ENCODE measurements around the gene EHHADH.
"Not testable (repeated sequence)": the region's sequence is repeated elsewhere in the genome, so short reads cannot be mapped to it uniquely, and the experiment has no call there.

EHHADH gene

DNA sequence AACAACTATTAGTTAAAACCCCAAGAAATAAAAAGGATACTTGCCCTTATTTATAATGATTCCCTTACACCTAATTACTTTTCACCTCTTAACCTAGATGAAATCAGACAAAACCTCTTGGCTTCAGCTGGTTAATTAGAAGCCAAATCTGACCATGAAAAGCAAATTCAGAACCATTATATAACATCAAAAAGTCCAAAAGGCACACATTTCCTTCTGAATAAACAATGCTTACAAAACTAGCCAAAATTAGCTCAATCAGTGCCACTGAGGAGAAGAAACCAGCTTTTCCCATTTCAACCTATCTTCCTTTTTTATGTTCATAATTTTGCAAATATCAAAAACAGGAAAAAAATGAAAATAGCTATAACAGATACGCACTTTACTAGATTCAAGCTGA, 3.2 kb downstream of the EHHADH start:
- no peak for DNase-seq

DNA sequence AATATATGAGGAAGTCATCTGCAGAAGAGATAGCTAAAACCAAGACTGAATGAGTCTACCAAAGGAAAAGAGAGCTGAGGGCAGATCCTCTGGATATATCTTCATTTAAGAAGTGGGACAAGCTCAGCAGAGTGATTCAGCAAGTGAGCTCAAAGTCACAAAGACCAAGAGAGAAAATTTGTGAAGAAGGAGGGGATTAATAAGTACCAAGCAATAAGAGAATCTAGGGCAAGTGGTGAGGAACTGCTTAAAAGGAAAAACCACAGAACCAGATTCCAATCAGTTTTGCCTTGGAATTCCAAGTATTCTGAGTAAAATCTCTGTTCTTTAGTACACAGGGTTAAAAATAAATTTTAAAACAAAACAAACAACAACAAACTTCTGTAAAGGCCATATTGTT, 3.6 kb downstream of the EHHADH start:
- no peak for DNase-seq

DNA sequence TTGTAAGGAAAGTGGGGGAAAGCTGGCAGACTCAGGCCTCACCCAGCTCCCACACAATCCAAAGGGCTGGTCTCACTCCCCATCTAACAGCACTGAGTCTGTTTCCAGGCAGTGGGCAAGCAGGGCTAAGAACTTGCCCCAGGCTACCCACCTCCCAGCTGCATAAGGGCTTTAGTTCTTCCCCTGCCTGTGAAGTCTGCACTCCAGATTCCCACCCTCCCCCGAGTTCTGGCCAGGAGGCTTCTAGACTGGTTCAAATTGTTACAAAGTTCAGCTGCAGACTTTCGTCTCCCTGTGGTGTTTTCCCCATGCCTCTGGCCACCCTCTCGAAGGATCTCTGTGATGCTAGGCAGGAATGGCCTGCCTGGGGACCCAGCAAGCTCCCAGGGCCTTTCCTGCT, 11.2 kb downstream of the EHHADH start:
- no peak for DNase-seq

DNA sequence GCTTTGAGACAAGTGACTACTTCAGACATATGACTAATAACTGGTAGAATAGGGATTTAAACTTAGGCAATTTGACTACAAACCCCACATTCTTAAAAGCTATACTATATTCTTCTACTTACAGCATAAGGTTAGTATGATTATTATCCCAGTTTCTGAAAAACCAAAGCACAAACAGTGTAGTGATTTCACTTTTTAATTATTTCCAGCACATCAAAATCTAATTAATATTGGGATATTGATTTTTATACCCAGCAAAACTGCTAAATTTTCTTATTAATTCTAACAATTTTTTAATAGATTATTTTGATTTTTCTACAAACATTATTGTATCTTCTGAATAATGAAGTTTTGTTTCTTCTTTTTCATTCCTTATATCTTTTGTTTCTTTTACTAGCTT, 16.9 kb downstream of the EHHADH start:
- no peak for DNase-seq

DNA sequence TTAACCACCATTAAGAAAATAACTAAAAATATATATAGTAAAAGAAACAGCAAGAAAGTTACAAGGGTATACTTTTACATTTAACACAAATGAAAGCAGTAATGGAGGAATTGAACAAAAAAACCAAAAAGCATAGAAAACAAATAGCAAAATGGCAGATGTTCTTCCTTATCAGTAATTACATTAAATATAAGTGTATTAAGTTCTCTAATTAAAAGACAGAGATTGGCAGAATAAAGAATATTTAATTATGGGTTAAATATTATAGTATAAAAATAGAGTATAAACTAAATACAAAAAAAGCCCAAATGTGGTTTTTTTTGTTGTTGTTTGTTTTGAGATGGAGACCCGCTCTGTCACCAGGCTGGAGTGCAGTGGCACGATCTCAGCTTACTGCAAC, 20.5 kb downstream of the EHHADH start:
- no peak for DNase-seq

GRCh38 chr3:185226526-185226925, 27.3 kb downstream of the EHHADH start:
- not testable (repeated sequence) for DNase-seq

- no peak for DNase-seq
Measured at GRCh38 chr3:185225523-185225922, 28.3 kb downstream of the EHHADH start.

DNA sequence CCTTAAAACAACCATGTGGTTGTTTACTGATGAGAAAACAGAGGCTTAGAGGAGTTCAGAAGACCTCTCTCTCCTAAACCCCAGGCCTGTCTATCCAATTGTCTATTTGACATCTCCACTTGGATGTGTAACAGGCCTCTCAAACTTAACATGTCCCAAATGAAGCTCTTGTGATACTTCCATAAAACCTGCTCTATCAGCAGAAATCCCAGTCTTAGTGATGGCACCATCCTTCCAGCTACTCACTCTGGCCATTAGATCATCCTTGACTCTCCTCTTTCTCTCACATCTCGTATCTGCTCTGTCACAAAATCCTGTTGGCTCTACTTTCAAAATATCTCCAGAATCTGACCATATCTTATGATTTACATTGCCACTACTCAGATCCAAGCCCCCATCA, 28.8 kb downstream of the EHHADH start:
- DNase-seq, result no peak

- DNase-seq, result no peak
Measured at GRCh38 chr3:185221203-185221602, 32.6 kb downstream of the EHHADH start.

- DNase-seq, result no peak
Measured at GRCh38 chr3:185216607-185216958, 37.3 kb downstream of the EHHADH start.

DNA sequence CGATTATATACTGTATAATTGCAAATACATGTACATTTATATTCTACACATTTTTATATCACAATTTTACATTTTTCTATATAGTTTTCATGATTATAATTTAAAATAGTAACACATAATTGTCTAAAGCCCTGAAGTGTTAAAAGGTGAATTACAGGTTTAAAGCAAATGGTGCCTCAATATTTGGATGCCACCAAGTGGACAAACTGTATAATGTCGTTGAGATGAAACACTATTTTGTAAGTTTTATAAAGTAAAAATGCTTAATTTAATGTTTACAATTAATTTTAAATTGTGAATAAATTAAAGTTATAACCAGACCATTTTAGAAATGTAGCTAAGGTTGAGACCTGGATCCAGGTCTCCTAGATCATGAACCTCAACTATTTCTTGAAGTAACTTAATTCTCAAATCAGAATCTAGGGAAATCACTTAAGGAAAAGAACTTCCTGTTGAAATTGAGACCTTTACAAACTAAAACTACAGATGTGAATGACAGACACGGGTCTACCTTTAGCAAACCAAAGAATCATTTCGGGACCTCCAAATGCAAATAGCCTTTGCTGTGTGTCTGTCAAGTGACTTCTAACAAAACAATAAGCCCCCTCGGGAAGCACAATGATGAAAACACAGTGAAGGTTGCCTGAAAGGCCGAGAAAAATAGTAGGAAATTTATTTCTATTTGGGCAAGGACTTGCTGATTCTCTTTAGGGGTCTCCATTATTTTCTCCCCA, 37.8 kb downstream of the EHHADH start:
- DNase-seq, result peak in 1 of 2 donors; percentile 23

DNA sequence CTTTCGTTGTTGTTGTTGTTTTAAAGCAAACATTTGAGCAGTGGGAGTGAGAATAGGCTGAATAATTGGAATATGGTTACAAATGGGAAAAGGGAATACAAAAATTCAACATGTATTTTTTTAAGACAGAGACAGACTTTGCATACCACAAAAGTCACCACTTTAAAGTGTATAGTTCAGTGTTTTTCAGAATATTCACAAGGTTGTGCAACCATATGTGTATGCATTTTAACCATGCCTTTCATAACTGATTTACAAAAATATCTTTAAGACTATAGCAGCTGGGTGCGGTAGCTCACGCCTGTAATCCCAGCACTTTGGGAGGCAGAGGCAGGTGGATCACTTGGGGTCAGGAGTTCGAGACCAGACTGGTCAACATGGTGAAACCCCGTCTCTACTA, 41.3 kb downstream of the EHHADH start:
- DNase-seq, result no peak

GRCh38 chr3:185212086-185212485, 41.8 kb downstream of the EHHADH start:
- no peak for DNase-seq

DNA sequence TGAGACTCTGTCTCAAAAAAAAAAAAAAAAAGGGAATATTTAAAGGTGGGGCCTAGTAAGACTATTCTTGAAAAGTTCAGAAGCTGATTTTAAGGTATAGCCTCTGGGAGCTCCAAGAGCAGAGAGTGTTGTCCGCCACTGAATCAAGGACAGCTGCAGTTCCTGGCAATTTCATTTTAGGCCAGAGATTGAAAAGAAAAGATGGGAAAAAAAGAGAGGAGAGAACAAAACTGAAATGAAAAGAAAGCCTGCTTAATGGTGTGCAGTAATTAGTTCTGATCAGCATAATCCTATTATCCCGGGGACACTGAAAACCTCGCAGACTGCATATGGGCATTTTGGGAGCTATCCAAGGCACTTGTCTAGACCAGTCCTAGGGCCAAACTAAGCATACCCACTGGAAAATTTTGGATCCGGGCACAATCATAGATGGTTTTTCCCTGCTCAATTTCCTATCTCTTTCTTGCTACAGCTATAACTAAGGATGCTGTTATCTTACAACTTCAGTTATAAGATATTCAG, 43.2 kb downstream of the EHHADH start:
- no peak for DNase-seq

DNA sequence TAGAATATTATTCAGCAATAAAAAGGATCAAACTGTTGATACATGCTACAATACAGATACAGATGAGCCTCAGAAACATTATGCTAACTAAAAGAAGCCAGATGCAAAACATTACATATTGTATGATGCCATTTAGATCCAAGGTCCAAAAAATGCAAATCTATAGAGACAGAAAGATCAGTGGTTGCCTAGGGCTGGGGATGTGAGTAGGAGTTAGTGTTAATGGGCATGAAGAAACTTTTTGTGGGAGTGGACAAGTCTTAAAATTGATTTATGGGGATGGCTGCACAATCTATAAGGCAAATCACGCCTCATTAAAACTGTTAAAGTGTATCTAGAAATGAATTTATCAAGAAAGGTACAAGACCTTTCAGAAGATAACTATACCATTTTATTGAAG, 45.0 kb downstream of the EHHADH start:
- DNase-seq, result no peak

DNA sequence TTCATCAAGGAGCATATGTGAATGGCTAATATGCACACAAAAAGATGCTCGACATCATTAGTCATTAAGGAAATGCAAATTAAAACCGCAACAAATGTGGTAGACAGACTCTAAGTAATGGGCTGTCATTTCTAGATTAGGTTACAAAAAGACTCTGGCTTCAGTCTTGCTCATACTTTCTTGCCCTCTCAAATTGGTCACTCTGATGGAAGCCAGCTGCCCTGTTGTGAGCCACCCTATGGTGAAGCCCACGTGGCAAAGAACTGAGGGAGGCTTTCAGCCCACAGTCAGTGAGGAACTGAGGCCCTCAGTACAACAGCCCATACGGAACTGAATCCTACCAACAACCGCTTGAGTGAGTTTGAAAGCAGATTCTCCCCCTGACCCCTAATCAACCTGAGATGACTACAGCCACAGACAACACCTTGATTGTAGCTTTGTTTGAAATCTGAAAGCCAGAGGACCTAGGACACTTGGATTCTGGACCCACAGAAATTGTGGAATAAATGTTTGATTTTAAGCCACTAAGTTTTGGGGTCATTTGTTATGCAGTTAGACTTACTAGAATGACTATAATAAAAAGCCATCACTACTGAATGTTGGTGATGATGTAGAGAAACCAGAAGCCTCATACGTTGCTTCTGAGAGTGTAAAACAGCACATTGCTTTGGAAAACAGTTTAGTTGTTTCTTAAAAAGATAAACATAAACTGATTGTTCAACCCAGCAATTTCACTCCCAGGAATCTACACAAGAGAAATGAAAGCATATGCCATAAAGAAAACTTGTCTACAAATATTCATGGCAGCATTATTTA, 45.7 kb downstream of the EHHADH start:
- no peak for DNase-seq

DNA sequence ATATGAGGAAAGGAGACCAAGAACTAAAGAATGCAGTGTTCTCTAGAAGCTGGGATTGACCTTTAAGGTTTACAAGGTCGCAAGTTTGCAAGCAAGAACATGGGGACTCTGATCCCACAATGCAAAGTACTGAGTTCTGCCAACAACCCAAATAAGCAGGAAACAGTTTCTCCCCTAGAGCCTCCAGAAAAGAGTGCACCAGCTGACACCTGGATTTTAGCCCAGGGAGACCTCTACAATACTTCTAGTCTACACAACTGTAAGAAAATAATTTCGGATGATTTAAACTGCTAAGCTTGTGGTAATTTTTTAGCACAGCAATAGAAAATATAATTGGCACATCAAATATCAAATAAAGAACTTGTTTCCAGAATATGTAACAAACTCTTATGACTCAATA, 46.4 kb downstream of the EHHADH start:
- no peak for DNase-seq

GRCh38 chr3:185205865-185206264, 48.0 kb downstream of the EHHADH start:
- no peak for DNase-seq

DNA sequence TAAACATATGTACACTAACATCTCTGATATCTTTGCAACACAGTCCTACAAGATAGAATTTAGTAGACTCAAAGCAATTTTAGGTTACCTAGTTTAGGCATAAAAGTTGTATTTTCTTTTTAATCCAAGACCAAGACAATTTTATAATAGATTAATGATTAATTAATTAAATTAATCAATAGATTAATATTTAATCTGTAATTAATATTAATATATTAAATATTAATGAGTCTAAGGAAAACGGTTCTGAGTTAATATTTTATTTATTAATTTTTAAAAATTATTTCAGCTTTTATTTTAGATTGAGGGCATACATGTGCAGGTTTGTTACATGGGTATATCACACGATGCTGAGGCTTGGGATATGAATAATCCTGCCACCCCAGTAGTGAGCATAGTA, 49.0 kb downstream of the EHHADH start:
- no peak for DNase-seq

GRCh38 chr3:185200639-185201038, 53.2 kb downstream of the EHHADH start:
- no peak for DNase-seq

- no peak for DNase-seq
Measured at GRCh38 chr3:185199671-185200070, 54.2 kb downstream of the EHHADH start.

GRCh38 chr3:185199206-185199605, 54.6 kb downstream of the EHHADH start:
- DNase-seq, result no peak

GRCh38 chr3:185197068-185197467, 56.8 kb downstream of the EHHADH start:
- no peak for DNase-seq

DNA sequence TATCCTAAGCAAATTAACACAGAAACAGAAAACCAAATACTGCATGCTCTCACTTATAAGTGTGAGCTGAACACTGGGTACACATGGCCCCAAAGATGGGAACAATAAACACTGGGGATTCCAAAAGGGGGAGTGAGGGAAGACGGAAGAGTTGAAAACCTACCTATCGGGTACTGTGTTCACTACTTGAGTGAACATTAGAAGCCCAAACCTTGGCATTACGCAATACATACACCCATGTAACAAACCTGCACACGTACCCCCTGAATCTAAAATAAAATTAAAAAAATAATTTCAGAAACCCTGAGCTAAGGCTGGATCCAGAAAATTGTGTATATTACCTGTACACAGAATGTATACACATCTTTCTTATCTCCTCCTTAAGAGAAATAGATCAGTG, 58.2 kb downstream of the EHHADH start:
- DNase-seq, result no peak

All from inflammatory macrophage (primary cell).